Neural progenitor cell (in vitro differentiated cells): ENCODE results near the gene ZMYND11.

Experiments
- CTCF ChIP-seq: fragments of 200-600 bp; sonication (generic); IDR thresholded peaks from 2 replicates; pipeline ENCODE4 v1.5.1; 2017; ENCODE audit warnings: antibody characterized with exemption, mild to moderate bottlenecking
- EZH2 ChIP-seq: fragments of 200-600 bp; sonication (generic); IDR thresholded peaks from 2 replicates; pipeline ENCODE4 v1.6.1; 2017; ENCODE audit warnings: antibody characterized with exemption, mild to moderate bottlenecking, moderate library complexity
- EZH2phosphoT487 ChIP-seq: fragments of 200-600 bp; sonication (generic); IDR thresholded peaks from 2 replicates; pipeline ENCODE4 v1.6.1; 2017; ENCODE audit warnings: antibody characterized with exemption

GRCh38 chr10:287026-287709 is 151.9 kb downstream of the ZMYND11 start:
- TF ChIP-seq CTCF: no peak
- no peak for TF ChIP-seq EZH2
- TF ChIP-seq EZH2phosphoT487: no peak
